CD8-positive, alpha-beta memory T cell (primary cell): ENCODE results near the gene CLIP4. TPM values are rescaled to one million over a fixed set of nuclear protein-coding genes. Genes with fewer than 3 reads are reported as not detected.

Source experiments
- CTCF ChIA-PET: fragments of 350-600 bp; sonication (Branson Sonifier 250); formaldehyde crosslinking; loops from one replicate; lab custom pipeline; 2021; ENCODE audit warnings: antibody characterized with exemption; lab: Charles Lee
- POLR2A ChIA-PET: fragments of 350-600 bp; sonication (Branson Sonifier 250); formaldehyde crosslinking; loops from one replicate; lab custom pipeline; 2021; ENCODE audit warnings: antibody characterized with exemption; lab: Charles Lee
- DNase-seq, 5 donors: peaks; one replicate each; pipeline versions ENCODE4 v3.0.0 to v3.0.0-alpha.2; 2020 to 2022; ENCODE audit warnings: mixed read lengths in 1 of 5
- H3K27ac ChIP-seq: one replicate; pipeline ENCODE4 v1.7.0; 2013; ENCODE audit warnings: low read depth, mild to moderate bottlenecking, low read length, moderate library complexity
- H3K27me3 ChIP-seq: 2 replicates; pipeline ENCODE4 v1.7.0; 2013; ENCODE audit warnings: low read length, mild to moderate bottlenecking; ENCODE audit not compliant: insufficient read depth, poor library complexity, severe bottlenecking
- H3K36me3 ChIP-seq: 2 replicates; pipeline ENCODE4 v1.7.0; 2013; ENCODE audit warnings: mild to moderate bottlenecking, low read length, moderate library complexity; ENCODE audit not compliant: insufficient read depth
- H3K4me1 ChIP-seq: 2 replicates; pipeline ENCODE4 v1.7.0; 2013; ENCODE audit warnings: mild to moderate bottlenecking, low read length, moderate library complexity; ENCODE audit not compliant: insufficient read depth
- H3K4me3 ChIP-seq: 2 replicates; pipeline ENCODE4 v1.7.0; 2013; ENCODE audit warnings: mild to moderate bottlenecking, low read length
- H3K9me3 ChIP-seq: 2 replicates; pipeline ENCODE4 v1.7.0; 2013; ENCODE audit warnings: mild to moderate bottlenecking, low read length
- H3K27ac Mint-ChIP-seq, 8 donors: one replicate each; pipeline ENCODE4 v1.8.0; 2020 to 2021; ENCODE audit warnings: mixed read lengths in 8 of 8, mild to moderate bottlenecking in 6 of 8, inconsistent platforms in 3 of 8, moderate library complexity in 3 of 8
- H3K27me3 Mint-ChIP-seq, 2 donors: one replicate each; pipeline ENCODE4 v1.8.0; 2020 to 2021; ENCODE audit warnings: mixed read lengths in 2 of 2, mild to moderate bottlenecking in 1 of 2, moderate library complexity in 1 of 2
- H3K36me3 Mint-ChIP-seq, 3 donors: one replicate each; pipeline ENCODE4 v1.8.0; 2020 to 2021; ENCODE audit warnings: mixed read lengths in 3 of 3, inconsistent platforms in 1 of 3, mild to moderate bottlenecking in 1 of 3
- H3K4me1 Mint-ChIP-seq, 3 donors: one replicate each; pipeline ENCODE4 v1.8.0; 2020 to 2021; ENCODE audit warnings: mixed read lengths in 3 of 3, inconsistent platforms in 1 of 3, mild to moderate bottlenecking in 1 of 3
- H3K4me3 Mint-ChIP-seq, 7 donors: one replicate each; pipeline ENCODE4 v1.8.0; 2020 to 2021; ENCODE audit warnings: mixed read lengths in 7 of 7, mild to moderate bottlenecking in 6 of 7, moderate library complexity in 4 of 7, inconsistent platforms in 2 of 7
- H3K9me3 Mint-ChIP-seq, 5 donors: one replicate each; pipeline ENCODE4 v1.8.0; 2020 to 2022; ENCODE audit warnings: mixed read lengths in 5 of 5, mild to moderate bottlenecking in 3 of 5, moderate library complexity in 2 of 5, inconsistent platforms in 1 of 5
- polyA plus RNA-seq: library from polyadenylated mRNA; unstranded; fragments of 300-500 nt; fragmentation: Illumina TruSeq; gene quantifications from one replicate; pipeline ENCODE4 v1.2.3, GENCODE V29; 2021
- total RNA-seq, 2 experiments: library from RNA; stranded (reverse); gene quantifications; one replicate each; pipeline ENCODE4 v1.2.3, GENCODE V29; 2021

The CLIP4 gene
- total and polyA plus RNA-seq, 3 experiments from 2014 or later = 20.5 to 35.8 (median 22.3) TPM

DNA sequence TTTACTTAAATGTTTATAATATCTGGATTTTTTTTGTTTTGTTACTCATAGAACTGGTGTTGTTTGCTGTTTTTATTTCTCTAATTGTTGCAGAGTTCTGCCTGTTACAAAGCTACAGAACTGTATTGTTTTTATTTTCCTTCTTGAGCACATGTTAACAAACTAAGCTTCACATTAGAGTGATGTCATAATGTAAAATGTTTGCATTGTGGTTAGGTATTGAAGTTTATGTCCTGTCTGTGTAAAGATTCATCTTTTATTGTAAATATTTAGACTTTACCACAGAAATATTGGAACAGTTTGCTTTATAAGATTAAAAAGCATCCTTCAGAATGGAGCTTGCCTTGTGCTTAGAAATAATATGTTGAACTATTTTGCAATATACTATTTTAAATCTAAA lies 67.7 kb downstream of the CLIP4 start:
- Histone ChIP-seq H3K4me1 (no peaks in the 10 kb centered on the region), H3K4me3 (no peak overlapping the region), H3K27ac (no peak overlapping the region), H3K36me3 (peaks cover 7% of the 10 kb centered on the region), H3K9me3 (no peaks in the 10 kb centered on the region), H3K27me3 (no peaks in the 10 kb centered on the region)
- Mint-ChIP-seq H3K27ac (no peak overlapping the region), H3K27me3 (no peaks in the 10 kb centered on the region), H3K9me3 (peaks cover 0 to 2% (median 0%) of the 10 kb centered on the region in 5 donors), H3K4me3 (no peak overlapping the region), H3K36me3 (peaks cover 13 to 69% (median 28%) of the 10 kb centered on the region in 3 donors), H3K4me1 (peaks cover 0 to 4% (median 2%) of the 10 kb centered on the region in 3 donors)
- ChIA-PET CTCF (interaction anchor here (1.2 kb wide), 1 partner anchor 227 kb away, joined by 3 read pairs; no protein-coding TSS in a partner anchor), POLR2A (no interaction called here)
- DNase-seq = no peak

DNA sequence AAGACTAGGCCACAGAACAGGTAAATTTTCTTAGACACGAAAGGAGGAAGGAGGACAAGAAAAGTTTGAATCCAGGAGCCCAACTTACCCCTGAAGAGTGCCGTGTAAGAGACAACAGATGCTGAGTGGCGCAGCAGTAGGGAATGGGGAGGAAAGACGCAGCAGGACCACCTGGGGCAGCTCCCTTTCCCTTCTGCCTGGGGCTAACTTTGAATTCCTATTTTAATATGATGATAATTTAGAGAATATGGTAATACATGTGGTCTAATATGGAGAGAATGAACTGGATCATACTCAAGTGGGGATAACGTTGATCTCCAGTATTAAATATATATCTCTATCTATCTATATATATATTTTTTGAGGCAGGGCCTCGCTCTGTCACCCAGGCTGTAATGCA lies 69.3 kb downstream of the CLIP4 start:
- H3K4me1 Mint-ChIP-seq = peaks cover 2 to 18% (median 10%) of the 10 kb centered on the region in 3 donors

DNA sequence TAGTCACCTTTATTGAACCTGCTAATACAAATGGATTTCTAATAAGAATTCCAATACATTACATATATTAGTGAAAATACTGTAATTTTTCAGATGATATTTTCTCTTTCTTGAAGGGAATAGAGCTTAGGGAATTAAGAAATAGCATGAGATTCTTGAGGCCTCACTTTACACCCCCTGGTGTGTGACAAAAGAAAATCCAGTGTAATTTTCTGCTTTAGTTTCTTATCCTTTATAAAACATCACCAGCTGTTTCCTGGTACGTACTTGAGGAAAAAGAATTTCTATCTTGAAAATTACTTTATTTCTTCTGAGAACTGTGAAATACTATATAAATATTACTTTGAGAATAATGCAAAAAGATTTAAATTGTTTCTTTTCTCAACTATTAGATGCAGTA lies 71.6 kb downstream of the CLIP4 start:
- ChIA-PET POLR2A (no interaction called here), CTCF (interaction anchor here (1.1 kb wide), 1 partner anchor 231 kb away, joined by 4 read pairs; no protein-coding TSS in a partner anchor)
- peaks cover 5% of the 10 kb centered on the region for H3K4me1 ChIP-seq
- H3K27ac Mint-ChIP-seq = no peak overlapping the region
- H3K4me3 Mint-ChIP-seq = no peak overlapping the region
- DNase-seq = no peak
- H3K9me3 Mint-ChIP-seq = peaks cover 0 to 2% (median 0%) of the 10 kb centered on the region in 5 donors
- no peaks in the 10 kb centered on the region for H3K27me3 Mint-ChIP-seq
- no peak overlapping the region for H3K27ac ChIP-seq
- peaks cover 2 to 18% (median 10%) of the 10 kb centered on the region in 3 donors for H3K4me1 Mint-ChIP-seq
- peaks cover 5% of the 10 kb centered on the region for H3K36me3 ChIP-seq
- no peak overlapping the region for H3K4me3 ChIP-seq
- no peaks in the 10 kb centered on the region for H3K9me3 ChIP-seq
- no peaks in the 10 kb centered on the region for H3K27me3 ChIP-seq
- peaks cover 9 to 54% (median 12%) of the 10 kb centered on the region in 3 donors for H3K36me3 Mint-ChIP-seq

More for the DNA sequence above, 69.3 kb downstream of the CLIP4 start:
- H3K27me3 ChIP-seq = no peaks in the 10 kb centered on the region
- H3K4me1 ChIP-seq = peaks cover 2% of the 10 kb centered on the region
- no peak overlapping the region for H3K27ac ChIP-seq
- ChIA-PET CTCF (no interaction called here), POLR2A (no interaction called here)
- Mint-ChIP-seq H3K9me3 (peaks cover 0 to 2% (median 0%) of the 10 kb centered on the region in 5 donors), H3K27me3 (no peaks in the 10 kb centered on the region), H3K27ac (peak overlapping the region in 2 of 8 donors; percentile 23 to 69), H3K36me3 (peaks cover 10 to 62% (median 22%) of the 10 kb centered on the region in 3 donors), H3K4me3 (no peak overlapping the region)
- no peak overlapping the region for H3K4me3 ChIP-seq
- DNase-seq = no peak
- H3K36me3 ChIP-seq = peaks cover 5% of the 10 kb centered on the region
- H3K9me3 ChIP-seq = no peaks in the 10 kb centered on the region

DNA sequence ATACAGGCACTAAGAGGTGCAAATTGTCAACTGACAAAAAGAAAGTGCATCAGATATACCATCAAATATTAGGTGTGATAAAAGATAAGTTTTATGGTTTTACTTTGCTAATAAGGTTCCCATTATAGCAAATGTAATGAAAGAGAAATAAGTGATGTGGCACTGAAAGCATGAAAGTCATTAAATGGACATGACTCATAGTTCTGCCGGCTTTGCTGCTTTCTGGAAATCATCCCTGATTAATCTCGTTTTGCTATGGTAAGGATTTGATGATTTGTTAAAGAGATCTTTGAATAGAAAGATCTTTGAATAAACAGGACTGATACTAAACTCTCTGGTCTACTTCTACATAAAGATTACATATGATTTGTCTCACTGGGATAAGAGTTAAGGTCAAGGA lies 72.7 kb downstream of the CLIP4 start:
- Histone ChIP-seq H3K9me3 (no peaks in the 10 kb centered on the region), H3K4me3 (no peak overlapping the region), H3K36me3 (peaks cover 5% of the 10 kb centered on the region), H3K27ac (no peak overlapping the region), H3K27me3 (no peaks in the 10 kb centered on the region), H3K4me1 (peaks cover 5% of the 10 kb centered on the region)
- DNase-seq = no peak
- no peaks in the 10 kb centered on the region for H3K27me3 Mint-ChIP-seq
- peaks cover 2 to 18% (median 10%) of the 10 kb centered on the region in 3 donors for H3K4me1 Mint-ChIP-seq
- no peak overlapping the region for H3K4me3 Mint-ChIP-seq
- ChIA-PET POLR2A (no interaction called here), CTCF (no interaction called here)
- peaks cover 9 to 50% (median 10%) of the 10 kb centered on the region in 3 donors for H3K36me3 Mint-ChIP-seq
- peaks cover 0 to 2% (median 0%) of the 10 kb centered on the region in 5 donors for H3K9me3 Mint-ChIP-seq
- H3K27ac Mint-ChIP-seq = peak overlapping the region in 2 of 8 donors; percentile 29 to 35

DNA sequence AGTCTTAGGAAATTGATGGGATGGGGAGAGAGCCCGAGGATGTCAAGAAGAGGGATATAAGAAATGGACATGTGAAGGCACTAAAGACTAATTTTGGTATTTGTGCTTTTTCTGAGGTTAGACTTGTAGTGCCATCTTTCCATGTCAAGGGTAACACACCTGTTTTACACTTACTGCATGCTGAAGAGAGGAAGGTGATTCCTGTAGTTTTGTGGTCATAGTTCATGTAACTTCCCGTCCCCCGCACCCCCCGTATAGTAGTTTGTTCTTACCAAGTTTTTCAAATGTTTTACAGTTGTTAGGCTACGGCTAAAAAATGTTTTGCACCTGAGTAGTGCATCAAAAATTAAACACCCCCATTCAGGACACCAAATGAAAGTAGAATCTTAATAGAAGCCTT lies 73.8 kb downstream of the CLIP4 start:
- CTCF ChIA-PET = no interaction called here
- Mint-ChIP-seq H3K36me3 (peaks cover 9 to 46% (median 10%) of the 10 kb centered on the region in 3 donors), H3K4me3 (peak overlapping the region in 2 of 7 donors; percentile 7 to 69), H3K27me3 (no peaks in the 10 kb centered on the region), H3K9me3 (peaks cover 0 to 2% (median 0%) of the 10 kb centered on the region in 5 donors), H3K27ac (peak overlapping the region in 3 of 8 donors; percentile 18 to 75 (median 66)), H3K4me1 (peaks cover 2 to 18% (median 10%) of the 10 kb centered on the region in 3 donors)
- peak in 1 of 5 donors; percentile 53 for DNase-seq
- H3K36me3 ChIP-seq = peaks cover 4% of the 10 kb centered on the region
- no peaks in the 10 kb centered on the region for H3K27me3 ChIP-seq
- H3K9me3 ChIP-seq = no peaks in the 10 kb centered on the region
- H3K4me1 ChIP-seq = peaks cover 5% of the 10 kb centered on the region
- H3K27ac ChIP-seq = no peak overlapping the region
- POLR2A ChIA-PET = no interaction called here
- H3K4me3 ChIP-seq = no peak overlapping the region

DNA sequence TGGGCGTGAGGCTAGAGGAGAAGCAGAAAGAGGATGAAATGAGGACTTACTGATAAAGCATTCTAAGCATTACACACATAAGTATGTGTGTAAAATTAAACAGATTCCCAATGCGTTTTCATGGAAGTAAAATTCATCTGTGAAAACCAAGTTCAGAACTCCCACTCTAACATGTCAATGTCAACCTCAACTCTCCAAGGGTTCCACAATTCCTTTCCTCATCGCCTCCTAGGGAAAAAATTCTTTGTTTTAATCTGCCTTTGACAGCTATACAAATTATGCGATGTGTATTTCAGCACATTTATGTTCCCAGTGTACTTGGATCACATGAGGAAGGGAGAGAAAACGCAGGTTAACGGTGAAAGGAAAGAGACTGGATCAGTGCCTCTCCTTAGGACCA lies 76.6 kb downstream of the CLIP4 start:
- Mint-ChIP-seq H3K4me1 (peaks cover 2 to 22% (median 13%) of the 10 kb centered on the region in 3 donors), H3K4me3 (no peak overlapping the region), H3K27me3 (no peaks in the 10 kb centered on the region), H3K36me3 (peaks cover 6 to 26% (median 7%) of the 10 kb centered on the region in 3 donors), H3K9me3 (peaks cover 0 to 2% (median 0%) of the 10 kb centered on the region in 5 donors), H3K27ac (no peak overlapping the region)
- DNase-seq = no peak
- H3K4me1 ChIP-seq = peaks cover 5% of the 10 kb centered on the region
- H3K9me3 ChIP-seq = no peaks in the 10 kb centered on the region
- H3K27ac ChIP-seq = no peak overlapping the region
- no peak overlapping the region for H3K4me3 ChIP-seq
- ChIA-PET POLR2A (no interaction called here), CTCF (no interaction called here)
- H3K36me3 ChIP-seq = no peaks in the 10 kb centered on the region
- H3K27me3 ChIP-seq = no peaks in the 10 kb centered on the region

DNA sequence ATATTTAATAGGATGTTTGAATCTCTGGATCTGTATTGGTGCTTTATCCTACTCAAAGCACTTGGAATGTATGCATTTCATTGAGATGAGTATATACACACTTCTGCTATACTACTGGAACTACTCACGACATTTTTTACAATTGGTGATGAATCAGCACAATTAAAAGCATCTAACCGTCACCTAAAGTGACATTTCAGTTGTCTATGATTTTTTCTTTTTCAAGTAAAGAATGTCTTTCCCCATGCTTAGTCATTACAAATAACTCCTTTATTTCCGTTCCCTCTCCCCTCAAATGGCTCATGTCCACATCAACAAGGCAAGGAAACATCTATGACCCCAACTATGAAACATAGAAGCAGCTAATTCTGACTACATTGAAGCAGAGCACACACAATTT lies 77.3 kb downstream of the CLIP4 start:
- Histone ChIP-seq H3K4me1 (peaks cover 5% of the 10 kb centered on the region), H3K9me3 (no peaks in the 10 kb centered on the region), H3K27me3 (no peaks in the 10 kb centered on the region), H3K4me3 (no peak overlapping the region), H3K36me3 (no peaks in the 10 kb centered on the region), H3K27ac (no peak overlapping the region)
- Mint-ChIP-seq H3K4me1 (peaks cover 4 to 25% (median 14%) of the 10 kb centered on the region in 3 donors), H3K27me3 (no peaks in the 10 kb centered on the region), H3K27ac (peak overlapping the region in 1 of 8 donors; percentile 16), H3K9me3 (peaks cover 0 to 2% (median 0%) of the 10 kb centered on the region in 5 donors), H3K4me3 (no peak overlapping the region), H3K36me3 (peaks cover 4 to 21% (median 6%) of the 10 kb centered on the region in 3 donors)
- CTCF ChIA-PET = interaction anchor here (1.2 kb wide), 1 partner anchor 234 kb away, joined by 3 read pairs; no protein-coding TSS in a partner anchor
- no peak for DNase-seq
- POLR2A ChIA-PET = no interaction called here

DNA sequence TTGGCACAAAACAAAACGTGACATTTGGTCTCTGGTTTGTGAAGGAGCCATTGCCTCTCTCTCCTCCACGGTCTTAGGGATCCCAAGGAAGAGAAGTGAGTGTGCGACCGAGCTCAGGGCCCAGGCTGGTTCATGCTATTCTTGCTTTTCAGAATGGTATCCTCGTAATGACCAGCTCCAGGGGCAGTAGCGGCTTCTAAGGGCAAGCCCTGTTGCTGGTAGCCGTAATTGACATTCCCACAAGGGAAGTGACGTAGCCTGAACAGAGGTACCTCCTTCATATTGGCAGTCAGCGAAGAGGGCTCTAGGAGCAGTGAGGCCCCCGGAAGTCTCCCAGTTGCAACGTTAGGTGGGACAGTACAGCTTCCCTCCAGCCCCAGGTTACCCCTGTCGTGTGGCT lies 77.9 kb downstream of the CLIP4 start:
- no peaks in the 10 kb centered on the region for H3K9me3 ChIP-seq
- ChIA-PET CTCF (interaction anchor here (1.1 to 1.2 kb wide), 2 partner anchors 9 to 234 kb away, joined by 3 read pairs; no protein-coding TSS in a partner anchor), POLR2A (no interaction called here)
- H3K4me1 Mint-ChIP-seq = peaks cover 4 to 19% (median 14%) of the 10 kb centered on the region in 3 donors
- peaks cover 5% of the 10 kb centered on the region for H3K4me1 ChIP-seq
- H3K9me3 Mint-ChIP-seq = no peaks in the 10 kb centered on the region
- H3K36me3 ChIP-seq = no peaks in the 10 kb centered on the region
- no peaks in the 10 kb centered on the region for H3K27me3 ChIP-seq
- H3K4me3 ChIP-seq = no peak overlapping the region
- no peaks in the 10 kb centered on the region for H3K27me3 Mint-ChIP-seq
- DNase-seq = no peak
- H3K27ac Mint-ChIP-seq = no peak overlapping the region
- H3K4me3 Mint-ChIP-seq = no peak overlapping the region
- H3K27ac ChIP-seq = no peak overlapping the region
- H3K36me3 Mint-ChIP-seq = peaks cover 0 to 16% (median 3%) of the 10 kb centered on the region in 3 donors
